ENCODE data around the gene WIPF2. TPM values are rescaled to one million over a fixed set of nuclear protein-coding genes. Genes with fewer than 3 reads are reported as not detected.

The WIPF2 gene
- total and polyA plus RNA-seq, 2 donors (not counting 1 experiment from before 2014, with no cell fraction given), result 7.7 to 48.4 TPM

DNA sequence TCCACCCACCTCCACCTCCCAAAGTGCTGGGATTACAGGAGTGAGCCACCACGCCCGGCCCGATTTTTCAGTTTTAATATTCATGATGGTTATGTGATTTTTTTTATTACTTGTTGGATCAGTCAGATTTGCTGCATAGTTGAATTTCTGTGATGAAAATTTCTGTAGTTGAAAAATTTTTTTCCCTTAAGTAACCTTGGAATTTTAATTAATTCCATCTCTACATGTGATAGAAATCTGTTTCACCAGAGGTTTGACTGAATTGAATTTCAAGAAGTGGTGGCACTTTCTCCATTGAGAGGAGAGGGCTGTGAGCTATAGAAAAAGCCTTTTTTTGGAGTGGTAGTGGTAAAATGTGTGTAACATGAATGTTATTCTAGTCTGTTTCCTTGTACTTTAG is 24.7 kb downstream of the WIPF2 start:
- no peak for DNase-seq
- Histone ChIP-seq H3K36me3 (replicated peaks in 1 of 2; ENCODE audit: control extremely low read depth in 1 of 2, control insufficient read depth in 1 of 2, extremely low read depth in 1 of 2, insufficient read depth in 2 of 2, low read length in 1 of 2) (peaks cover 2 to 15% of the 10 kb centered on the region in 2 experiments), H3K9me3 (ENCODE audit: control extremely low read depth in 1 of 3, control insufficient read depth in 2 of 3, insufficient read depth in 1 of 3, low read length in 2 of 3) (no peaks in the 10 kb centered on the region), H3K79me2 (ENCODE audit: control insufficient read depth, insufficient read depth, low read length) (peaks cover 95% of the 10 kb centered on the region), H3K4me3 (ENCODE audit: control extremely low read depth in 1 of 5, extremely low read depth in 1 of 5, insufficient read depth in 1 of 5, low read depth in 2 of 5, low read length in 4 of 5) (no peak overlapping the region), H4K20me1 (ENCODE audit: control insufficient read depth, insufficient read depth, low read length, poor library complexity, severe bottlenecking) (peaks cover 92% of the 10 kb centered on the region), H3K27me3 (replicated peaks in 1 of 4; ENCODE audit: control extremely low read depth in 1 of 4, control insufficient read depth in 3 of 4, insufficient read depth in 4 of 4, low read length in 3 of 4) (no peaks in the 10 kb centered on the region), H3K9ac (ENCODE audit: low read length) (no peak overlapping the region), H3K4me2 (replicated peaks; ENCODE audit: low read depth, low read length, poor library complexity, severe bottlenecking) (no peak overlapping the region), H3K4me1 (ENCODE audit: control insufficient read depth in 2 of 2, insufficient read depth in 2 of 2, low read length in 2 of 2) (no peaks in the 10 kb centered on the region), H3K27ac (ENCODE audit: low read length in 2 of 2) (no peak overlapping the region), H2AFZ (ENCODE audit: insufficient read depth, low read depth, low read length, poor library complexity, severe bottlenecking) (no peak overlapping the region)
- no peaks in the 10 kb centered on the region for H3K9me3 Mint-ChIP-seq (ENCODE audit: insufficient read depth)
- TF ChIP-seq EZH2 (IDR thresholded peaks at IDR 0.05; ENCODE audit: borderline replicate concordance, insufficient read depth, low read depth, low read length, poor library complexity, severe bottlenecking), result no peak
- TF ChIP-seq, protein P1, sequence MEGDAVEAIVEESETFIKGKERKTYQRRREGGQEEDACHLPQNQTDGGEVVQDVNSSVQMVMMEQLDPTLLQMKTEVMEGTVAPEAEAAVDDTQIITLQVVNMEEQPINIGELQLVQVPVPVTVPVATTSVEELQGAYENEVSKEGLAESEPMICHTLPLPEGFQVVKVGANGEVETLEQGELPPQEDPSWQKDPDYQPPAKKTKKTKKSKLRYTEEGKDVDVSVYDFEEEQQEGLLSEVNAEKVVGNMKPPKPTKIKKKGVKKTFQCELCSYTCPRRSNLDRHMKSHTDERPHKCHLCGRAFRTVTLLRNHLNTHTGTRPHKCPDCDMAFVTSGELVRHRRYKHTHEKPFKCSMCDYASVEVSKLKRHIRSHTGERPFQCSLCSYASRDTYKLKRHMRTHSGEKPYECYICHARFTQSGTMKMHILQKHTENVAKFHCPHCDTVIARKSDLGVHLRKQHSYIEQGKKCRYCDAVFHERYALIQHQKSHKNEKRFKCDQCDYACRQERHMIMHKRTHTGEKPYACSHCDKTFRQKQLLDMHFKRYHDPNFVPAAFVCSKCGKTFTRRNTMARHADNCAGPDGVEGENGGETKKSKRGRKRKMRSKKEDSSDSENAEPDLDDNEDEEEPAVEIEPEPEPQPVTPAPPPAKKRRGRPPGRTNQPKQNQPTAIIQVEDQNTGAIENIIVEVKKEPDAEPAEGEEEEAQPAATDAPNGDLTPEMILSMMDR (IDR thresholded peaks at IDR 0.05), result no peak
- H3K27ac Mint-ChIP-seq, result no peak overlapping the region
- POLR2A ChIA-PET, result interaction anchor here (0.6 kb wide), 1 partner anchor 8 kb away, joined by 9 read pairs; no protein-coding TSS in a partner anchor
- CTCF ChIA-PET, result interaction anchor here (0.7 to 2.4 kb wide), 2 partner anchors 16 to 42 kb away, joined by 3 to 9 read pairs; no protein-coding TSS in a partner anchor
- WGBS (ENCODE audit: insufficient coverage), result no CpG with 5 or more reads among the region's 3 CpGs
- H3K4me1 Mint-ChIP-seq, result peaks cover 34% of the 10 kb centered on the region
- no peak overlapping the region for H3K4me3 Mint-ChIP-seq
- no peaks in the 10 kb centered on the region for H3K27me3 Mint-ChIP-seq
- ATAC-seq (ENCODE audit: low read depth), result no peak
- intact Hi-C loops (cut with micrococcal nuclease), result no loop called here

DNA sequence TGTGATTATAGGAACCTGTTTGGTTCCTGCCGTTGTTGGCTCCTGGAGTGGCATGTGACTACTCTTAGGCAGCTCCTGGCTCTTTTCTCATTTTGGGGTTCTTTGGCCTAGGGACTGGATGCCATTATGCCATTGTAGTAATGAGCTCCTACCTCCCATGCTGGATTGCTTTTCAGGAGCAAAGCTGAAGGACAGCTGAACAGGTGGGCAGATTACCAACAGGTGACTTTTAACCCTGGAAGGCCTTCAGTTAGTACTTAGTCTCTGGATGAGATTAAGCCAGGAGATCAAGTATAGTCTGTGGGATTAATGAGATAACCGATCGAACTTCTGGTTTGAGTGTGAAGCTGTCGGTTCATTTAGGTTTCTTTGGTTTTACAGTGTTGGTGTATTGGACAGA is 25.2 kb downstream of the WIPF2 start:
- Histone ChIP-seq H3K4me1 (ENCODE audit: control insufficient read depth in 2 of 2, insufficient read depth in 2 of 2, low read length in 2 of 2) (no peaks in the 10 kb centered on the region), H3K79me2 (ENCODE audit: control insufficient read depth, insufficient read depth, low read length) (peaks cover 96% of the 10 kb centered on the region), H2AFZ (ENCODE audit: insufficient read depth, low read depth, low read length, poor library complexity, severe bottlenecking) (no peak overlapping the region), H3K4me3 (ENCODE audit: control extremely low read depth in 1 of 5, extremely low read depth in 1 of 5, insufficient read depth in 1 of 5, low read depth in 2 of 5, low read length in 4 of 5) (no peak overlapping the region), H3K9ac (ENCODE audit: low read length) (no peak overlapping the region), H3K36me3 (replicated peaks in 1 of 2; ENCODE audit: control extremely low read depth in 1 of 2, control insufficient read depth in 1 of 2, extremely low read depth in 1 of 2, insufficient read depth in 2 of 2, low read length in 1 of 2) (peaks cover 2 to 15% of the 10 kb centered on the region in 2 experiments), H3K4me2 (replicated peaks; ENCODE audit: low read depth, low read length, poor library complexity, severe bottlenecking) (no peak overlapping the region), H3K27me3 (replicated peaks in 1 of 4; ENCODE audit: control extremely low read depth in 1 of 4, control insufficient read depth in 3 of 4, insufficient read depth in 4 of 4, low read length in 3 of 4) (no peaks in the 10 kb centered on the region), H3K9me3 (ENCODE audit: control extremely low read depth in 1 of 3, control insufficient read depth in 2 of 3, insufficient read depth in 1 of 3, low read length in 2 of 3) (no peaks in the 10 kb centered on the region), H3K27ac (ENCODE audit: low read length in 2 of 2) (no peak overlapping the region), H4K20me1 (ENCODE audit: control insufficient read depth, insufficient read depth, low read length, poor library complexity, severe bottlenecking) (peaks cover 93% of the 10 kb centered on the region)
- WGBS (ENCODE audit: insufficient coverage), result 93% methylated on average over 4 of the region's 4 CpGs
- no peak for TF ChIP-seq EZH2 (IDR thresholded peaks at IDR 0.05; ENCODE audit: borderline replicate concordance, insufficient read depth, low read depth, low read length, poor library complexity, severe bottlenecking)
- TF ChIP-seq, protein P1 (IDR thresholded peaks at IDR 0.05), result no peak
- H3K27me3 Mint-ChIP-seq, result no peaks in the 10 kb centered on the region
- peaks cover 38% of the 10 kb centered on the region for H3K4me1 Mint-ChIP-seq
- ChIA-PET CTCF (interaction anchor here (2.4 kb wide), 1 partner anchor 43 kb away, joined by 9 read pairs; no protein-coding TSS in a partner anchor), POLR2A (interaction anchor here (0.6 kb wide), 1 partner anchor 9 kb away, joined by 9 read pairs; no protein-coding TSS in a partner anchor)
- ATAC-seq (ENCODE audit: low read depth), result no peak
- H3K9me3 Mint-ChIP-seq (ENCODE audit: insufficient read depth), result no peaks in the 10 kb centered on the region
- no peak overlapping the region for H3K27ac Mint-ChIP-seq
- intact Hi-C loops (cut with micrococcal nuclease), result no loop called here
- H3K4me3 Mint-ChIP-seq, result no peak overlapping the region
- DNase-seq, result no peak
